ACC112 (cell line): ENCODE data around the gene SDC1.
"Not testable (repeated sequence)": the region's sequence is repeated elsewhere in the genome, so short reads cannot be mapped to it uniquely, and the experiment has no call there.

Experiments used
- H2AFZ ChIP-seq: fragments of 200-600 bp; sonication (generic); one replicate; pipeline ENCODE4 v1.6.0; 2017; ENCODE audit warnings: antibody characterized with exemption, low read length; ENCODE audit not compliant: unreplicated experiment
- H3K27ac ChIP-seq: fragments of 200-600 bp; sonication (generic); 2 replicates; pipeline ENCODE4 v1.5.1; 2014; ENCODE audit warnings: low read depth, mild to moderate bottlenecking, antibody characterized with exemption, low read length, moderate library complexity
- H3K27me3 ChIP-seq: fragments of 200-600 bp; sonication (generic); 2 replicates; pipeline ENCODE4 v1.6.1; 2014; ENCODE audit warnings: mild to moderate bottlenecking, antibody characterized with exemption, low read length, moderate library complexity, mixed read lengths; ENCODE audit not compliant: insufficient read depth
- H3K36me3 ChIP-seq: fragments of 200-600 bp; sonication (generic); 2 replicates; pipeline ENCODE4 v1.6.1; 2016; ENCODE audit warnings: mild to moderate bottlenecking, antibody characterized with exemption, low read length, moderate library complexity, mixed read lengths; ENCODE audit not compliant: insufficient read depth
- H3K4me1 ChIP-seq: fragments of 200-600 bp; sonication (generic); one replicate; pipeline ENCODE4 v1.6.1; 2016; ENCODE audit warnings: low read length, mixed read lengths; ENCODE audit not compliant: insufficient read depth, unreplicated experiment, control insufficient read depth
- H3K4me3 ChIP-seq: fragments of 200-600 bp; sonication (generic); 2 replicates; pipeline ENCODE4 v1.5.1; 2014; ENCODE audit warnings: mild to moderate bottlenecking, low read depth, low read length
- H3K79me2 ChIP-seq: fragments of 200-600 bp; sonication (generic); one replicate; pipeline ENCODE4 v1.6.0; 2016; ENCODE audit warnings: low read length; ENCODE audit not compliant: control insufficient read depth, unreplicated experiment, insufficient read depth

The SDC1 gene

GRCh38 chr2:20195431-20196033 lies 29.4 kb downstream of the SDC1 start:
- H3K4me1 ChIP-seq, result no peaks in the 10 kb centered on the region
- H3K27ac ChIP-seq, result no peak overlapping the region
- no peaks in the 10 kb centered on the region for H3K79me2 ChIP-seq
- no peaks in the 10 kb centered on the region for H3K36me3 ChIP-seq
- no peaks in the 10 kb centered on the region for H3K27me3 ChIP-seq
- H2AFZ ChIP-seq, result no peak overlapping the region
- no peak overlapping the region for H3K4me3 ChIP-seq

GRCh38 chr2:20195016-20195411 lies 29.9 kb downstream of the SDC1 start:
- H3K36me3 ChIP-seq, H3K4me1 ChIP-seq, H3K27me3 ChIP-seq, H2AFZ ChIP-seq, H3K27ac ChIP-seq, H3K4me3 ChIP-seq, H3K79me2 ChIP-seq: not testable (repeated sequence)

- H2AFZ ChIP-seq, result no peak overlapping the region
- no peak overlapping the region for H3K27ac ChIP-seq
- H3K4me3 ChIP-seq, result no peak overlapping the region
- H3K36me3 ChIP-seq, result no peaks in the 10 kb centered on the region
- H3K27me3 ChIP-seq, result no peaks in the 10 kb centered on the region
- no peaks in the 10 kb centered on the region for H3K79me2 ChIP-seq
- no peaks in the 10 kb centered on the region for H3K4me1 ChIP-seq
Measured at GRCh38 chr2:20194097-20195015, 30.6 kb downstream of the SDC1 start.

GRCh38 chr2:20193185-20193584 lies 31.7 kb downstream of the SDC1 start:
- Histone ChIP-seq H3K27me3 (no peaks in the 10 kb centered on the region), H2AFZ (no peak overlapping the region), H3K27ac (no peak overlapping the region), H3K36me3 (no peaks in the 10 kb centered on the region), H3K4me1 (no peaks in the 10 kb centered on the region), H3K79me2 (no peaks in the 10 kb centered on the region), H3K4me3 (no peak overlapping the region)

- Histone ChIP-seq H3K36me3 (no peaks in the 10 kb centered on the region), H3K79me2 (no peaks in the 10 kb centered on the region), H3K27me3 (no peaks in the 10 kb centered on the region), H3K4me1 (no peaks in the 10 kb centered on the region), H3K4me3 (no peak overlapping the region), H3K27ac (no peak overlapping the region), H2AFZ (no peak overlapping the region)
Measured at GRCh38 chr2:20192781-20193180, 32.1 kb downstream of the SDC1 start.

- no peaks in the 10 kb centered on the region for H3K36me3 ChIP-seq
- no peak overlapping the region for H3K27ac ChIP-seq
- H2AFZ ChIP-seq, result no peak overlapping the region
- H3K79me2 ChIP-seq, result no peaks in the 10 kb centered on the region
- no peaks in the 10 kb centered on the region for H3K27me3 ChIP-seq
- no peaks in the 10 kb centered on the region for H3K4me1 ChIP-seq
- H3K4me3 ChIP-seq, result no peak overlapping the region
Measured at GRCh38 chr2:20191714-20192569, 33.0 kb downstream of the SDC1 start.

GRCh38 chr2:20190876-20191713 lies 33.8 kb downstream of the SDC1 start:
- Histone ChIP-seq H3K27ac (no peak overlapping the region), H2AFZ (no peak overlapping the region), H3K79me2 (no peaks in the 10 kb centered on the region), H3K27me3 (no peaks in the 10 kb centered on the region), H3K4me3 (no peak overlapping the region), H3K4me1 (peaks cover 4% of the 10 kb centered on the region), H3K36me3 (no peaks in the 10 kb centered on the region)

GRCh38 chr2:20190170-20190569 lies 34.8 kb downstream of the SDC1 start:
- Histone ChIP-seq H2AFZ (no peak overlapping the region), H3K36me3 (no peaks in the 10 kb centered on the region), H3K4me3 (no peak overlapping the region), H3K79me2 (no peaks in the 10 kb centered on the region), H3K4me1 (peaks cover 14% of the 10 kb centered on the region), H3K27me3 (no peaks in the 10 kb centered on the region), H3K27ac (no peak overlapping the region)

- Histone ChIP-seq H3K27ac (no peak overlapping the region), H3K36me3 (no peaks in the 10 kb centered on the region), H3K27me3 (no peaks in the 10 kb centered on the region), H2AFZ (no peak overlapping the region), H3K79me2 (no peaks in the 10 kb centered on the region), H3K4me1 (peaks cover 18% of the 10 kb centered on the region), H3K4me3 (no peak overlapping the region)
Measured at GRCh38 chr2:20189299-20189931, 35.5 kb downstream of the SDC1 start.

- H3K79me2 ChIP-seq, result no peaks in the 10 kb centered on the region
- peaks cover 24% of the 10 kb centered on the region for H3K4me1 ChIP-seq
- H2AFZ ChIP-seq, result no peak overlapping the region
- no peaks in the 10 kb centered on the region for H3K36me3 ChIP-seq
- H3K27ac ChIP-seq, result no peak overlapping the region
- no peak overlapping the region for H3K4me3 ChIP-seq
- no peaks in the 10 kb centered on the region for H3K27me3 ChIP-seq
Measured at GRCh38 chr2:20188851-20189250, 36.1 kb downstream of the SDC1 start.
